ENCODE measurements around the gene USP12.

- no peak for TF ChIP-seq EZH2 (IDR thresholded peaks at IDR 0.05)
- no peak for TF ChIP-seq POLR2AphosphoS5 (IDR thresholded peaks at IDR 0.05; ENCODE audit: borderline replicate concordance, low read depth, low read length)
- no peak for TF ChIP-seq FOXP2 (optimal IDR thresholded peaks at IDR 0.05; ENCODE audit: control extremely low read depth, extremely low read length, insufficient read depth)
Measured at GRCh38 chr13:27158335-27158734, 13.3 kb downstream of the USP12 start.

Data from SK-N-MC (cell line).